Right atrium auricular region (tissue), 2 donors: ENCODE measurements around the gene FOXO1. TPM values are rescaled to one million over a fixed set of nuclear protein-coding genes. Genes with fewer than 3 reads are reported as not detected.

Experiments used
- DNase-seq: peaks from one replicate; pipeline ENCODE4 v3.0.0-alpha.2; 2019; ENCODE audit warnings: low spot score
- H3K27ac ChIP-seq, 2 donors: fragments of 200-600 bp; sonication (generic); 1 replicate in 1 of 2; 2 replicates in 1 of 2; pipeline ENCODE4 v1.5.1; 2016 to 2019
- H3K27me3 ChIP-seq, 2 donors: fragments of 200-600 bp; sonication (generic); one replicate each; pipeline versions ENCODE4 v1.5.1 to v1.6.0; 2017 to 2019
- H3K36me3 ChIP-seq: fragments of 200-600 bp; sonication (generic); one replicate; pipeline ENCODE4 v1.5.1; 2016
- H3K4me1 ChIP-seq, 2 donors: fragments of 200-600 bp; sonication (generic); one replicate each; pipeline versions ENCODE4 v1.5.1 to v1.6.0; 2017 to 2019
- H3K4me3 ChIP-seq, 2 donors: fragments of 200-600 bp; sonication (generic); 1 replicate in 1 of 2; 2 replicates in 1 of 2; pipeline ENCODE4 v1.5.1; 2017 to 2019; ENCODE audit warnings: mild to moderate bottlenecking in 1 of 2, moderate library complexity in 1 of 2
- H3K9me3 ChIP-seq, 2 donors: fragments of 200-600 bp; sonication (generic); one replicate each; pipeline ENCODE4 v1.5.1; 2019
- CTCF ChIP-seq, 2 donors: fragments of 200-600 bp; sonication (generic); IDR thresholded peaks; one replicate each; pipeline ENCODE4 v1.5.1; 2019; ENCODE audit warnings: antibody characterized with exemption in 2 of 2
- total RNA-seq, 2 donors: library from RNA; depleted of rRNA; stranded (reverse); fragments of >200 nt; gene quantifications; one replicate each; pipeline ENCODE4 v1.1.0, GENCODE V29; 2016

FOXO1 gene
- total RNA-seq, 2 donors from 2014 or later: 17.3 to 32.7 TPM

GRCh38 chr13:40586886-40587565 is 79.4 kb downstream of the FOXO1 start:
- Histone ChIP-seq H3K9me3 (peaks cover 0 to 9% of the 10 kb centered on the region in 2 donors), H3K4me3 (no peak overlapping the region), H3K27me3 (no peaks in the 10 kb centered on the region), H3K27ac (peak overlapping the region in 1 of 2 donors; percentile 0), H3K4me1 (peaks cover 0 to 70% of the 10 kb centered on the region in 2 donors), H3K36me3 (no peaks in the 10 kb centered on the region)
- no peak for TF ChIP-seq CTCF (IDR thresholded peaks at IDR 0.05)
- no peak for DNase-seq

GRCh38 chr13:40585911-40586471 is 80.5 kb downstream of the FOXO1 start:
- H3K4me3 ChIP-seq: no peak overlapping the region
- no peaks in the 10 kb centered on the region for H3K27me3 ChIP-seq
- peak overlapping the region in 1 of 2 donors; percentile 0 for H3K27ac ChIP-seq
- DNase-seq: no peak
- peaks cover 0 to 9% of the 10 kb centered on the region in 2 donors for H3K9me3 ChIP-seq
- no peak for TF ChIP-seq CTCF (IDR thresholded peaks at IDR 0.05)
- H3K36me3 ChIP-seq: no peaks in the 10 kb centered on the region
- peaks cover 0 to 68% of the 10 kb centered on the region in 2 donors for H3K4me1 ChIP-seq

- Histone ChIP-seq H3K36me3 (no peaks in the 10 kb centered on the region), H3K9me3 (peaks cover 0 to 9% of the 10 kb centered on the region in 2 donors), H3K4me1 (peaks cover 0 to 51% of the 10 kb centered on the region in 2 donors), H3K27me3 (no peaks in the 10 kb centered on the region), H3K27ac (no peak overlapping the region), H3K4me3 (no peak overlapping the region)
- DNase-seq: no peak
- no peak for TF ChIP-seq CTCF (IDR thresholded peaks at IDR 0.05)
These were observed 82.7 kb downstream of the FOXO1 start for GRCh38 chr13:40583738-40584137.

- DNase-seq: no peak
- H3K27ac ChIP-seq: no peak overlapping the region
- no peak overlapping the region for H3K4me3 ChIP-seq
- H3K27me3 ChIP-seq: no peaks in the 10 kb centered on the region
- peaks cover 0 to 9% of the 10 kb centered on the region in 2 donors for H3K9me3 ChIP-seq
- H3K4me1 ChIP-seq: peaks cover 0 to 50% of the 10 kb centered on the region in 2 donors
- TF ChIP-seq CTCF (IDR thresholded peaks at IDR 0.05): no peak
- no peaks in the 10 kb centered on the region for H3K36me3 ChIP-seq
These were observed 83.9 kb downstream of the FOXO1 start for GRCh38 chr13:40582531-40582930.

- TF ChIP-seq CTCF (IDR thresholded peaks at IDR 0.05): no peak
- Histone ChIP-seq H3K27ac (no peak overlapping the region), H3K27me3 (no peaks in the 10 kb centered on the region), H3K4me3 (no peak overlapping the region), H3K36me3 (no peaks in the 10 kb centered on the region), H3K9me3 (peaks cover 0 to 9% of the 10 kb centered on the region in 2 donors), H3K4me1 (peaks cover 0 to 45% of the 10 kb centered on the region in 2 donors)
- no peak for DNase-seq
These were observed 85.2 kb downstream of the FOXO1 start for GRCh38 chr13:40581277-40581579.
